H1 (cell line): Measurements from ENCODE around the gene JAKMIP1.

Experiments used
- CBX5 ChIP-seq: fragments of 300-800, 300-1000 bp; sonication (generic); IDR thresholded peaks from 2 replicates; pipeline ENCODE4 v1.7.1; 2016; ENCODE audit warnings: antibody characterized with exemption, low read length, low read depth
- EZH2 ChIP-seq: fragments of 200-600 bp; sonication (generic); IDR thresholded peaks from 2 replicates; pipeline ENCODE4 v1.7.1; 2012; ENCODE audit warnings: low read depth, mild to moderate bottlenecking, moderate library complexity, low read length, inconsistent platforms; ENCODE audit not compliant: severe bottlenecking
- JUND ChIP-seq: IDR thresholded peaks from 2 replicates; pipeline ENCODE4 v1.6.1; 2011; ENCODE audit warnings: mild to moderate bottlenecking, improper control_type of control experiment, low read length
- NRF1 ChIP-seq: IDR thresholded peaks from 2 replicates; pipeline ENCODE4 v1.6.1; 2011; ENCODE audit warnings: mild to moderate bottlenecking, low read depth, low read length, improper control_type of control experiment
- SAP30 ChIP-seq: fragments of 300-600 bp; sonication (generic); IDR thresholded peaks from 2 replicates; pipeline ENCODE4 v1.7.1; 2012; ENCODE audit warnings: low read length, moderate library complexity, mild to moderate bottlenecking, inconsistent platforms; ENCODE audit not compliant: insufficient read depth, insufficient replicate concordance
- SP1 ChIP-seq: IDR thresholded peaks from 2 replicates; pipeline ENCODE4 v1.6.1; 2011; ENCODE audit warnings: low read depth, low read length
- SP4 ChIP-seq: IDR thresholded peaks from 2 replicates; pipeline ENCODE4 v1.6.1; 2012; ENCODE audit warnings: low read length, inconsistent platforms
- SRF ChIP-seq: IDR thresholded peaks from 2 replicates; pipeline ENCODE4 v1.6.1; 2011; ENCODE audit warnings: mild to moderate bottlenecking, low read depth, low read length, moderate library complexity
- ZNF274 ChIP-seq: IDR thresholded peaks from 2 replicates; pipeline ENCODE4 v1.7.0; 2012; ENCODE audit warnings: low read length, borderline replicate concordance; ENCODE audit errors: extremely low read depth
- TF ChIP-seq, protein P1 (sequence below), 3 experiments: IDR thresholded peaks; 1 replicate in 2 of 3; 2 replicates in 1 of 3; pipeline versions ENCODE4 v1.5.1 to v1.6.1; 2011; ENCODE audit warnings: low read length in 3 of 3, mild to moderate bottlenecking in 3 of 3, inconsistent platforms in 2 of 3, low read depth in 1 of 3, moderate library complexity in 1 of 3; ENCODE audit not compliant: insufficient read depth in 1 of 3; ENCODE audit errors: control extremely low read depth in 1 of 3
- TF ChIP-seq, protein P2 (sequence below): IDR thresholded peaks from 2 replicates; pipeline ENCODE4 v1.6.1; 2011; ENCODE audit warnings: low read depth, mild to moderate bottlenecking, low read length; ENCODE audit not compliant: insufficient read depth

DNA sequence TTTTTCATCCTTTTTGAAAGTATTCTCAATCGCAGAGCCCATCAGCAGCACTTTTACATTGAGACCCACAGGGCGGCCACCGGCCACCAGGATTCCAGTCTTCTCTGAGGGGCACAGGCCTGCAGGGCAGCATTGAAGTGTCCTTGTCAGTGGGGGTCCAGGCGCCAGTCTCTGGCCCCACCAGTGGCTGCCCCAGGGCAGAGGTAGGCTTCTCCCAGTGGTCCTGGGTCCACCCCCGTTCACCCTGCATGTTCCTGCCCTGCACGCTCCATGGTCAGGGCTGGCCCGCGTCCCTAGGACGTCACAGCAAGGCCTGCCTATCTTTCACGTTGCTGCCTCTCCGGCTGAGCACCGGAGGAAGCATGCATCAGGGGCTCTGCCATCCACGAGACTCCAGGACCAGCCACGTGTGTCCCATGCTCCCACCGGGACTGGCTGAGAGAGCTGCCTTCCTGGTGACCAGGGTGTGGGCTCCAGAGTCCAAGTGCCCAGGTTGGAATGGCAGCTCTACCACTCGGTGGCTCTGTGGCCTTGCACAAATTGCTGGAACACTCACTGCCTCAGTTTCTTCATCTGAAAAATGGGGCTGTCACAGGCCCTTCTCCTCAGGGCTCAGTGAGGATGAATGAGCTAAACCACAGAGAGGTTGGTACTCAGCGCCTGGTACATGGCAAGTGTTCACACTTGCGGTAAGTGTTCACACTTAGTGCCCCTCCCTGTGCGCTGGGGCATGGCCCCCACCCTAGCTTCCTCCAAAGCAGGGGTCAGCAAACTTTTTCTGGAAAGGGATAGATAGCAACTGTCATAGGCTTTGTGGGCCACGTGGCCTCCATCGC is 30.7 kb upstream of the JAKMIP1 start:
- TF ChIP-seq, protein P1, sequence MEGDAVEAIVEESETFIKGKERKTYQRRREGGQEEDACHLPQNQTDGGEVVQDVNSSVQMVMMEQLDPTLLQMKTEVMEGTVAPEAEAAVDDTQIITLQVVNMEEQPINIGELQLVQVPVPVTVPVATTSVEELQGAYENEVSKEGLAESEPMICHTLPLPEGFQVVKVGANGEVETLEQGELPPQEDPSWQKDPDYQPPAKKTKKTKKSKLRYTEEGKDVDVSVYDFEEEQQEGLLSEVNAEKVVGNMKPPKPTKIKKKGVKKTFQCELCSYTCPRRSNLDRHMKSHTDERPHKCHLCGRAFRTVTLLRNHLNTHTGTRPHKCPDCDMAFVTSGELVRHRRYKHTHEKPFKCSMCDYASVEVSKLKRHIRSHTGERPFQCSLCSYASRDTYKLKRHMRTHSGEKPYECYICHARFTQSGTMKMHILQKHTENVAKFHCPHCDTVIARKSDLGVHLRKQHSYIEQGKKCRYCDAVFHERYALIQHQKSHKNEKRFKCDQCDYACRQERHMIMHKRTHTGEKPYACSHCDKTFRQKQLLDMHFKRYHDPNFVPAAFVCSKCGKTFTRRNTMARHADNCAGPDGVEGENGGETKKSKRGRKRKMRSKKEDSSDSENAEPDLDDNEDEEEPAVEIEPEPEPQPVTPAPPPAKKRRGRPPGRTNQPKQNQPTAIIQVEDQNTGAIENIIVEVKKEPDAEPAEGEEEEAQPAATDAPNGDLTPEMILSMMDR (IDR thresholded peaks at IDR 0.05; ENCODE audit: control extremely low read depth in 1 of 3, insufficient read depth in 1 of 3, low read depth in 1 of 3, low read length in 3 of 3) = no peak
- TF ChIP-seq SP4 = no peak
- TF ChIP-seq JUND = no peak
- no peak for TF ChIP-seq NRF1
- no peak for TF ChIP-seq CBX5
- no peak for TF ChIP-seq SAP30
- TF ChIP-seq SRF = no peak
- no peak for TF ChIP-seq SP1
- TF ChIP-seq, protein P2, sequence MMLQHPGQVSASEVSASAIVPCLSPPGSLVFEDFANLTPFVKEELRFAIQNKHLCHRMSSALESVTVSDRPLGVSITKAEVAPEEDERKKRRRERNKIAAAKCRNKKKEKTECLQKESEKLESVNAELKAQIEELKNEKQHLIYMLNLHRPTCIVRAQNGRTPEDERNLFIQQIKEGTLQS = no peak
- TF ChIP-seq ZNF274 = no peak
- TF ChIP-seq EZH2 = no peak
